Liver (tissue), 3 donors: Measurements from ENCODE around the gene CDC42BPG.

ENCODE experiments used
- ATF3 ChIP-seq: IDR thresholded peaks from 2 replicates; pipeline ENCODE4 v1.6.1; 2016; ENCODE audit warnings: antibody characterized with exemption
- CTCF ChIP-seq: fragments of 150-350 bp; IDR thresholded peaks from 2 replicates; pipeline ENCODE4 v1.5.1; 2017; ENCODE audit warnings: improper control_type of control experiment, low read depth, low read length; ENCODE audit not compliant: missing input control
- EGR1 ChIP-seq, 2 donors: IDR thresholded peaks; 2 replicates each; pipeline ENCODE4 v1.6.1; 2016 to 2018; ENCODE audit warnings: antibody characterized with exemption in 2 of 2, low read depth in 2 of 2
- GABPA ChIP-seq, 2 donors: IDR thresholded peaks in 1 of 2; conservative IDR thresholded peaks in 1 of 2; 2 replicates each; pipeline ENCODE4 v1.6.1; 2016; ENCODE audit warnings: antibody characterized with exemption in 2 of 2, mild to moderate bottlenecking in 1 of 2, moderate library complexity in 1 of 2
- HNF4A ChIP-seq, 2 donors: conservative IDR thresholded peaks; 2 replicates each; pipeline ENCODE4 v1.6.1; 2016; ENCODE audit warnings: antibody characterized with exemption in 2 of 2, mild to moderate bottlenecking in 2 of 2
- JUND ChIP-seq, 2 donors: IDR thresholded peaks; 2 replicates each; pipeline ENCODE4 v1.6.1; 2016; ENCODE audit warnings: antibody characterized with exemption in 2 of 2
- MAX ChIP-seq: IDR thresholded peaks from 2 replicates; pipeline ENCODE4 v1.6.1; 2016; ENCODE audit warnings: antibody characterized with exemption
- RAD21 ChIP-seq, 2 donors: IDR thresholded peaks; 2 replicates each; pipeline ENCODE4 v1.6.1; 2016; ENCODE audit warnings: antibody characterized with exemption in 2 of 2, mild to moderate bottlenecking in 2 of 2
- REST ChIP-seq: IDR thresholded peaks from 2 replicates; pipeline ENCODE4 v1.6.1; 2016; ENCODE audit warnings: antibody characterized with exemption, mild to moderate bottlenecking
- RXRA ChIP-seq, 2 donors: IDR thresholded peaks; 2 replicates each; pipeline ENCODE4 v1.6.1; 2017 to 2018; ENCODE audit warnings: antibody characterized with exemption in 2 of 2, mild to moderate bottlenecking in 1 of 2
- SP1 ChIP-seq: IDR thresholded peaks from 2 replicates; pipeline ENCODE4 v1.6.1; 2018; ENCODE audit warnings: antibody characterized with exemption, mild to moderate bottlenecking
- TAF1 ChIP-seq: conservative IDR thresholded peaks from 2 replicates; pipeline ENCODE4 v1.6.1; 2016; ENCODE audit warnings: antibody characterized with exemption, mild to moderate bottlenecking
- YY1 ChIP-seq: IDR thresholded peaks from 2 replicates; pipeline ENCODE4 v1.6.1; 2016; ENCODE audit warnings: antibody characterized with exemption, mild to moderate bottlenecking
- TF ChIP-seq, protein P1 (sequence below): IDR thresholded peaks from 2 replicates; pipeline ENCODE4 v1.6.1; 2016; ENCODE audit warnings: antibody characterized with exemption
- donor health status: healthy.
- donor health status: healthy.

DNA sequence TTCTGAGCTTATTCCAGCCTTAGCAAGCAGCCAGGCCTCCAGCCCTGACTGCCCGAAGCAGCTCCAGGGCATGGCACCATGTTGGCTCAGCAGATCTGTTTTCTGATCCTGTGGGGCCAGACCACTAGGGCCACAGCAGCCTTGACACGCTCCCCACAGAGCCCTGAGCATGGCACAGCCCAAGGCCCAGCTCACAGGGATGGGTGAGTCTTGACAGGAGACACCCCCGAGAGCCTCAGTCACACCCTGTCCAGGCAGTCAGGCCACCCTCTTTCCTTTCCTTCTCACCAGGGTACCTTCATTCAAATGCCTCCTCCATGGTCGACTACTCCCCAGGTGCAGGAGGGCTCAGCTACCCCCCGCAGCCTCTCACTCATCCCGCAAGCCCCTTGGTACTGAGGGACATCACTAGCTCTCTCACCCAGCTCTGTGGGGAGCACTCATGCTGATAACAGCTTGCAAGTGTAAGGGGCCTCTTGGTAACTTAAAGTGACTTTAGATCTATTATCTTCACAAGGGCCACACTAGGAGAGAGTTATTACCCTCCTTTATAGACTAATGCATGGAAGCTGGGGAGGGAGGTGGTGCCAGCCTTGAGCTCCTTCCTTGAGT, 3.9 kb upstream of the CDC42BPG start:
- TF ChIP-seq YY1 (no peak), CTCF (no peak), REST (no peak), EGR1 (IDR thresholded peaks at IDR 0.05; ENCODE audit: low read depth in 2 of 2) (no peak), TAF1 (no peak), ATF3 (no peak), JUND (IDR thresholded peaks at IDR 0.05) (no peak), MAX (no peak), SP1 (no peak), RAD21 (IDR thresholded peaks at IDR 0.05) (no peak), GABPA (IDR thresholded peaks at IDR 0.05 in 1 of 2, conservative IDR thresholded peaks at IDR 0.05 in 1 of 2) (no peak), HNF4A (conservative IDR thresholded peaks at IDR 0.05) (no peak), RXRA (IDR thresholded peaks at IDR 0.05) (no peak)
- TF ChIP-seq, protein P1, sequence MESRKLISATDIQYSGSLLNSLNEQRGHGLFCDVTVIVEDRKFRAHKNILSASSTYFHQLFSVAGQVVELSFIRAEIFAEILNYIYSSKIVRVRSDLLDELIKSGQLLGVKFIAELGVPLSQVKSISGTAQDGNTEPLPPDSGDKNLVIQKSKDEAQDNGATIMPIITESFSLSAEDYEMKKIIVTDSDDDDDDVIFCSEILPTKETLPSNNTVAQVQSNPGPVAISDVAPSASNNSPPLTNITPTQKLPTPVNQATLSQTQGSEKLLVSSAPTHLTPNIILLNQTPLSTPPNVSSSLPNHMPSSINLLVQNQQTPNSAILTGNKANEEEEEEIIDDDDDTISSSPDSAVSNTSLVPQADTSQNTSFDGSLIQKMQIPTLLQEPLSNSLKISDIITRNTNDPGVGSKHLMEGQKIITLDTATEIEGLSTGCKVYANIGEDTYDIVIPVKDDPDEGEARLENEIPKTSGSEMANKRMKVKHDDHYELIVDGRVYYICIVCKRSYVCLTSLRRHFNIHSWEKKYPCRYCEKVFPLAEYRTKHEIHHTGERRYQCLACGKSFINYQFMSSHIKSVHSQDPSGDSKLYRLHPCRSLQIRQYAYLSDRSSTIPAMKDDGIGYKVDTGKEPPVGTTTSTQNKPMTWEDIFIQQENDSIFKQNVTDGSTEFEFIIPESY = no peak
